ENCODE measurements around the gene DUSP22. TPM values are rescaled to one million over a fixed set of nuclear protein-coding genes. Genes with fewer than 3 reads are reported as not detected.

Gene DUSP22
- total and polyA plus RNA-seq, 7 donors, result 31.6 to 58.0 (median 49.7) TPM

GRCh38 chr6:304833-305370, 12.6 kb downstream of the DUSP22 start:
- H3K4me1 ChIP-seq, result peaks cover 24% of the 10 kb centered on the region
- intact Hi-C loops (cut with DNase I), result no loop called here
- H3K9me3 ChIP-seq, result no peaks in the 10 kb centered on the region
- H3K36me3 ChIP-seq (ENCODE audit: insufficient read depth in 1 of 2, low read depth in 1 of 2), result peaks cover 0 to 11% of the 10 kb centered on the region in 2 donors
- no peak overlapping the region for H3K27ac ChIP-seq
- H3K4me3 ChIP-seq, result no peak overlapping the region
- ATAC-seq, result no peak
- no peak for DNase-seq
- 81 to 86% (median 84%) methylated on average over 8 of the region's 8 CpGs for WGBS, 3 donors
- TF ChIP-seq CTCF (IDR thresholded peaks at IDR 0.05), result no peak
- H3K27me3 ChIP-seq (ENCODE audit: insufficient read depth in 3 of 3, low read length in 2 of 3), result no peaks in the 10 kb centered on the region

- intact Hi-C loops (cut with DNase I), result no loop called here
- Histone ChIP-seq H3K27ac (no peak overlapping the region), H3K9me3 (no peaks in the 10 kb centered on the region), H3K36me3 (ENCODE audit: insufficient read depth in 1 of 2, low read depth in 1 of 2) (peaks cover 0 to 11% of the 10 kb centered on the region in 2 donors), H3K4me3 (no peak overlapping the region), H3K4me1 (peaks cover 17% of the 10 kb centered on the region), H3K27me3 (ENCODE audit: insufficient read depth in 3 of 3, low read length in 2 of 3) (no peaks in the 10 kb centered on the region)
- TF ChIP-seq CTCF (IDR thresholded peaks at IDR 0.05), result no peak
- WGBS, 3 donors, result 56 to 75% (median 66%) methylated on average over 5 of the region's 5 CpGs
- DNase-seq, result no peak
- ATAC-seq, result no peak
Observed at GRCh38 chr6:305371-306206, 13.3 kb downstream of the DUSP22 start.

GRCh38 chr6:306641-307061, 14.4 kb downstream of the DUSP22 start:
- Histone ChIP-seq H3K9me3 (no peaks in the 10 kb centered on the region), H3K4me3 (no peak overlapping the region), H3K36me3 (ENCODE audit: insufficient read depth in 1 of 2, low read depth in 1 of 2) (peaks cover 0 to 11% of the 10 kb centered on the region in 2 donors), H3K27me3 (ENCODE audit: insufficient read depth in 3 of 3, low read length in 2 of 3) (no peaks in the 10 kb centered on the region), H3K4me1 (peaks cover 15% of the 10 kb centered on the region), H3K27ac (no peak overlapping the region)
- WGBS, 3 donors, result 75 to 83% (median 77%) methylated on average over 8 of the region's 8 CpGs
- TF ChIP-seq CTCF (IDR thresholded peaks at IDR 0.05), result no peak
- intact Hi-C loops (cut with DNase I), result no loop called here
- peak in 3 of 4 donors; percentile 15 to 33 (median 27) for ATAC-seq
- DNase-seq, result no peak

GRCh38 chr6:307065-307814, 15.0 kb downstream of the DUSP22 start:
- 63 to 67% (median 65%) methylated on average over 15 of the region's 15 CpGs for WGBS, 3 donors
- Histone ChIP-seq H3K27me3 (ENCODE audit: insufficient read depth in 3 of 3, low read length in 2 of 3) (no peaks in the 10 kb centered on the region), H3K4me3 (no peak overlapping the region), H3K4me1 (peaks cover 15% of the 10 kb centered on the region), H3K9me3 (no peaks in the 10 kb centered on the region), H3K36me3 (ENCODE audit: insufficient read depth in 1 of 2, low read depth in 1 of 2) (peaks cover 0 to 11% of the 10 kb centered on the region in 2 donors), H3K27ac (no peak overlapping the region)
- intact Hi-C loops (cut with DNase I), result no loop called here
- TF ChIP-seq CTCF (IDR thresholded peaks at IDR 0.05), result no peak
- DNase-seq (no peak), ATAC-seq (peak in 3 of 4 donors; percentile 10 to 26 (median 18))

Measured in psoas muscle (tissue), 8 donors.